CD4-positive, CD25-positive, alpha-beta regulatory T cell (primary cell): ENCODE data around the gene RPL26. TPM values are rescaled to one million over a fixed set of nuclear protein-coding genes. Genes with fewer than 3 reads are reported as not detected.

Experiments used
- ATAC-seq, 2 donors: fragments of 150-1000 bp; cut with Tn5 transposase; one replicate each; pipeline ENCODE4 v1.10.0; 2021; ENCODE audit warnings: low read depth in 2 of 2, moderate number of reproducible peaks in 2 of 2, moderate library complexity in 1 of 2
- DNase-seq, 3 donors: peaks; one replicate each; pipeline versions ENCODE4 v3.0.0 to v3.0.0-alpha.2; 2012 to 2022; ENCODE audit warnings: mixed read lengths in 1 of 3
- H3K27ac ChIP-seq: one replicate; pipeline ENCODE4 v1.7.0; 2013; ENCODE audit warnings: mild to moderate bottlenecking, low read length; ENCODE audit not compliant: insufficient read depth, poor library complexity, severe bottlenecking
- H3K27me3 ChIP-seq: one replicate; pipeline ENCODE4 v1.7.0; 2013; ENCODE audit warnings: low read length; ENCODE audit not compliant: control insufficient read depth, insufficient read depth
- H3K36me3 ChIP-seq: one replicate; pipeline ENCODE4 v1.7.0; 2013; ENCODE audit warnings: mild to moderate bottlenecking, low read length, moderate library complexity; ENCODE audit not compliant: control insufficient read depth, insufficient read depth
- H3K4me1 ChIP-seq: 2 replicates; pipeline ENCODE4 v1.7.0; 2013; ENCODE audit warnings: mild to moderate bottlenecking, low read length; ENCODE audit not compliant: insufficient read depth, control insufficient read depth, poor library complexity, severe bottlenecking
- H3K4me3 ChIP-seq: one replicate; pipeline ENCODE4 v1.7.0; 2013; ENCODE audit warnings: low read depth, mild to moderate bottlenecking, low read length, moderate library complexity
- H3K9me3 ChIP-seq, 2 experiments: 1 replicate in 1 of 2; 2 replicates in 1 of 2; pipeline ENCODE4 v1.7.0; 2013; ENCODE audit warnings: low read length in 2 of 2, mild to moderate bottlenecking in 1 of 2, moderate library complexity in 1 of 2; ENCODE audit not compliant: control insufficient read depth in 2 of 2
- H3K27ac Mint-ChIP-seq, 3 donors: one replicate each; pipeline ENCODE4 v1.8.0; 2020 to 2022; ENCODE audit warnings: mild to moderate bottlenecking in 3 of 3, mixed read lengths in 3 of 3, moderate library complexity in 2 of 3
- H3K27me3 Mint-ChIP-seq: one replicate; pipeline ENCODE4 v1.8.0; 2022; ENCODE audit warnings: mild to moderate bottlenecking, mixed read lengths
- H3K36me3 Mint-ChIP-seq: one replicate; pipeline ENCODE4 v1.8.0; 2020; ENCODE audit warnings: mixed read lengths
- H3K4me1 Mint-ChIP-seq, 4 donors: one replicate each; pipeline ENCODE4 v1.8.0; 2020 to 2022; ENCODE audit warnings: mixed read lengths in 4 of 4, mild to moderate bottlenecking in 1 of 4
- H3K4me3 Mint-ChIP-seq, 4 donors: one replicate each; pipeline ENCODE4 v1.8.0; 2020 to 2022; ENCODE audit warnings: mild to moderate bottlenecking in 4 of 4, mixed read lengths in 4 of 4, moderate library complexity in 3 of 4
- H3K9me3 Mint-ChIP-seq, 7 donors: one replicate each; pipeline ENCODE4 v1.8.0; 2020 to 2022; ENCODE audit warnings: mixed read lengths in 7 of 7, mild to moderate bottlenecking in 3 of 7, moderate library complexity in 2 of 7
- polyA plus RNA-seq, 4 donors: library from polyadenylated mRNA; unstranded; fragments of 300-500 nt; fragmentation: Illumina TruSeq; gene quantifications; one replicate each; pipeline ENCODE4 v1.2.3, GENCODE V29; 2021
- total RNA-seq: library from RNA; stranded (reverse); gene quantifications from one replicate; pipeline ENCODE4 v1.2.3, GENCODE V29; 2022

The RPL26 gene
- total RNA-seq: 2,192 TPM
- polyA plus RNA-seq: 1,000 to 10,000 TPM; 1,483 to 1,963 (median 1,650) TPM

- H3K9me3 ChIP-seq: no peaks in the 10 kb centered on the region
- no peaks in the 10 kb centered on the region for H3K27me3 ChIP-seq
- peaks cover 32% of the 10 kb centered on the region for H3K36me3 ChIP-seq
- H3K4me3 ChIP-seq: peak within 1 kb of the TSS; percentile 91
- H3K27me3 Mint-ChIP-seq: no peaks in the 10 kb centered on the region
- peaks cover 16 to 61% (median 40%) of the 10 kb centered on the region in 4 donors for H3K4me1 Mint-ChIP-seq
- peaks cover 36% of the 10 kb centered on the region for H3K4me1 ChIP-seq
- DNase-seq (peak; percentile 94 to 98 (median 97)), ATAC-seq (peak; percentile 89 to 92)
- H3K9me3 Mint-ChIP-seq: peaks cover 0 to 2% (median 0%) of the 10 kb centered on the region in 7 donors
- peaks cover 26% of the 10 kb centered on the region for H3K36me3 Mint-ChIP-seq
- peak within 1 kb of the TSS; percentile 78 for H3K27ac ChIP-seq
- peak within 1 kb of the TSS; percentile 92 to 96 (median 95) for H3K27ac Mint-ChIP-seq
- H3K4me3 Mint-ChIP-seq: peak within 1 kb of the TSS; percentile 94 to 97 (median 96)
Measured at GRCh38 chr17:8383143-8383822, at the start of gene RPL26. TSS of gene RPL26 (minus strand) at chr17:8383193. CDS start at chr17:8382310, 883 bp downstream.

DNA sequence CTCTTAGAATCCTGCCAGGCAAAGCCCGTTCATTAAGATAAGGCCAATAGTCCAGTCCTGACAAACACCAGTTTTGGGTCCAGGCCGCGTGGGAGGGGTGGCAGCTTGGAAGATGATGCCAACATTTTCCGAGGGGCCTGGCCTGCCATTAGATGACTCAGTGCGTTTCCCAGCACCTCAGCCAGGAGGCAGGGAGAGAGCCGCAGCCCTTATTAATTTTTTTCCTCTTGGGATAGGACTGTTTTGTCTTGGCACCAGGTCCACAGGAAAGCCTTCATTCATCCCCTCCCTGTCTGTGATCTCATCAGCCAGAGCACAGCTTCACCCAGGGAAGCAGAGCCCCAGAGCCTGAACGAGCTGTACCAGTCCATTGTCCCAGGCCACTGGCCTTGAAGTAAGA, 48.0 kb upstream of the RPL26 start:
- no peak overlapping the region for H3K27ac ChIP-seq
- H3K36me3 ChIP-seq: no peaks in the 10 kb centered on the region
- no peaks in the 10 kb centered on the region for H3K36me3 Mint-ChIP-seq
- no peaks in the 10 kb centered on the region for H3K9me3 ChIP-seq
- peaks cover 3 to 8% (median 7%) of the 10 kb centered on the region in 4 donors for H3K4me1 Mint-ChIP-seq
- H3K27me3 ChIP-seq: no peaks in the 10 kb centered on the region
- no peaks in the 10 kb centered on the region for H3K9me3 Mint-ChIP-seq
- ATAC-seq: no peak
- DNase-seq: no peak
- no peak overlapping the region for H3K4me3 Mint-ChIP-seq
- H3K27ac Mint-ChIP-seq: no peak overlapping the region
- peaks cover 11% of the 10 kb centered on the region for H3K27me3 Mint-ChIP-seq
- H3K4me1 ChIP-seq: peaks cover 6% of the 10 kb centered on the region
- no peak overlapping the region for H3K4me3 ChIP-seq

DNA sequence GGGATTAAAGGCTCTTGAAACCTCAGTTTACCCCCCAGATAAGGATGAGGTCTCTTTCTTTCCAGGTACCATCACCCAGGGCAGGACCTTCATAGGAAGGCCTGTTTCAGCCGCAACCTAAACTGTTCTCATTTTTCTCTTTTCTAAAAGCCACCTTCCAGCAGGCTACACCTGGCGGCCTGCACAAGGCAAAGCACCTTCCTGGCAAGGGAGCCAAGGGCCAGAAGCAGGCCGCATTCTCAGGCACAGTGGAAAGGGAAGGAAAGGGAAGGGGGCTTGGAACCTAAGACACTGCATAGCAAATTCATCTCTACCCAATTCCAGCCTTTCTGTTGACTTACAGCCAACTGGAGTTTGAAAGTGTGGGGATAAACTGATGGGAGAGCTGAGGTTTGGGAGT, 43.8 kb upstream of the RPL26 start:
- H3K27me3 ChIP-seq: peaks cover 5% of the 10 kb centered on the region
- peaks cover 29% of the 10 kb centered on the region for H3K27me3 Mint-ChIP-seq
- no peak overlapping the region for H3K4me3 ChIP-seq
- H3K27ac ChIP-seq: no peak overlapping the region
- H3K4me1 Mint-ChIP-seq: no peaks in the 10 kb centered on the region
- H3K4me1 ChIP-seq: no peaks in the 10 kb centered on the region
- no peaks in the 10 kb centered on the region for H3K9me3 ChIP-seq
- no peak for DNase-seq
- no peak for ATAC-seq
- H3K9me3 Mint-ChIP-seq: peaks cover 0 to 2% (median 0%) of the 10 kb centered on the region in 7 donors
- no peaks in the 10 kb centered on the region for H3K36me3 ChIP-seq
- no peak overlapping the region for H3K4me3 Mint-ChIP-seq
- peak overlapping the region in 1 of 3 donors; percentile 66 for H3K27ac Mint-ChIP-seq
- no peaks in the 10 kb centered on the region for H3K36me3 Mint-ChIP-seq

DNA sequence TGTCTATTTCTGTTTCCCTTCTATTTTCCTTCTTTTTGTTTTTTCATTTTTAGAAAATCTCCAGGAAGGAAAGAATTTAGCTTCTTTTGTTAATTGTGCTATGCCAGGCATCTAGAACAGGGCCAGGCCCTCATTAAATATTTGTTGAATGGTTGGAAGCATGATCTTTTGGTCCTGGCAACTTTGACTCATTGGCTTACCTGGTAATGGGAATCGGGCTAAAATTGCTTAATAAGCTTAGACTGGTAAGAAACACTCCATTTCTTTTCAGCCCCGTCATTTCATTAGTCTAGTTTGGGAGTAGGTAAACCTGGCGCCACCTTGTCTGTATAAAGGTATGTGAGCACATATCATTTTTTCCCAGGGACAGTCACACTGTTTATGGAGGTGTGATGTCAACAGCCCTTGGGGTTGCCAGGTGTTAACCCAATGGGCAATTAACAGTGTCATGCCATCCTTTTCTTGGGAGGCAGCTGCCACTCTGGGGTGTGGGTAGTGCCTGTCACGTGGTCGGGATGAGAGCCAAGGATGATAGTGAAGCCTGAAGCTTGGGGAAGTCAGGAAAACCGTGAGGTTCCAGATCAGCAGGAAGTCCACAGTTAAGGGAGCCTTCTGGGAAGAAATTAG, 43.2 kb upstream of the RPL26 start:
- Mint-ChIP-seq H3K27ac (peak overlapping the region in 1 of 3 donors; percentile 66), H3K4me3 (no peak overlapping the region), H3K27me3 (peaks cover 31% of the 10 kb centered on the region), H3K9me3 (peaks cover 0 to 2% (median 0%) of the 10 kb centered on the region in 7 donors), H3K4me1 (no peaks in the 10 kb centered on the region), H3K36me3 (no peaks in the 10 kb centered on the region)
- Histone ChIP-seq H3K27ac (no peak overlapping the region), H3K4me3 (no peak overlapping the region), H3K9me3 (no peaks in the 10 kb centered on the region), H3K36me3 (no peaks in the 10 kb centered on the region), H3K27me3 (peaks cover 5% of the 10 kb centered on the region), H3K4me1 (no peaks in the 10 kb centered on the region)
- ATAC-seq: no peak
- no peak for DNase-seq

DNA sequence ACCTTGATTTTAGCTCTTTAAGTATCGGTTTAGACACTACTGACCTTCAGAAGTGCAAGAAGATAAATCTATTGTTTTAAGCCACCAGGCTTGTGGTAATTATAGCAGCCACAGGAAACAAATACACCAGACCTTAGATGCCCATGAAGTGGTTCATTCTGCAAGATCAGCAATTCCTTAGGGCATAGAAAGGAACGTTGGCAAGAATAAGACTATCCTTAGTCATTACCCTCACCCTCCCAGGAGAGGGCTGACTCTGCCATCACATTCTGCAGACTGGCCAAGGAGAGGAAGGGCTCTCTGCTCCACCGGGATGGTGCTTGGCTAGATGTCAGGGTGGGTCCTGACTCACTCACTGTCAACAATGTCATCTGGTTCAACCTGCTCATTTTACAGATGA, 38.6 kb upstream of the RPL26 start:
- no peak overlapping the region for H3K4me3 ChIP-seq

GRCh38 chr17:8420041-8420934, 37.3 kb upstream of the RPL26 start:
- H3K27ac Mint-ChIP-seq: no peak overlapping the region

More for the DNA sequence above, 38.6 kb upstream of the RPL26 start:
- Histone ChIP-seq H3K27me3 (peaks cover 26% of the 10 kb centered on the region), H3K27ac (no peak overlapping the region), H3K9me3 (no peaks in the 10 kb centered on the region), H3K36me3 (no peaks in the 10 kb centered on the region), H3K4me1 (no peaks in the 10 kb centered on the region)
- ATAC-seq: no peak
- H3K27ac Mint-ChIP-seq: no peak overlapping the region
- H3K9me3 Mint-ChIP-seq: peaks cover 0 to 3% (median 0%) of the 10 kb centered on the region in 7 donors
- H3K27me3 Mint-ChIP-seq: peaks cover 59% of the 10 kb centered on the region
- H3K4me3 Mint-ChIP-seq: no peak overlapping the region
- no peaks in the 10 kb centered on the region for H3K4me1 Mint-ChIP-seq
- DNase-seq: no peak
- H3K36me3 Mint-ChIP-seq: no peaks in the 10 kb centered on the region

GRCh38 chr17:8419305-8419704, 36.3 kb upstream of the RPL26 start:
- Histone ChIP-seq H3K9me3 (no peaks in the 10 kb centered on the region), H3K27me3 (peaks cover 26% of the 10 kb centered on the region), H3K4me3 (no peak overlapping the region), H3K36me3 (no peaks in the 10 kb centered on the region), H3K27ac (no peak overlapping the region), H3K4me1 (no peaks in the 10 kb centered on the region)
- ATAC-seq: no peak
- Mint-ChIP-seq H3K27ac (no peak overlapping the region), H3K4me3 (no peak overlapping the region), H3K9me3 (peaks cover 0 to 3% (median 0%) of the 10 kb centered on the region in 7 donors), H3K36me3 (no peaks in the 10 kb centered on the region), H3K27me3 (peaks cover 63% of the 10 kb centered on the region), H3K4me1 (no peaks in the 10 kb centered on the region)
- DNase-seq: no peak

More at GRCh38 chr17:8420041-8420934, 37.3 kb upstream of the RPL26 start:
- no peaks in the 10 kb centered on the region for H3K9me3 ChIP-seq
- H3K27me3 Mint-ChIP-seq: peaks cover 64% of the 10 kb centered on the region
- ATAC-seq (no peak), DNase-seq (no peak)
- no peak overlapping the region for H3K4me3 Mint-ChIP-seq
- H3K27ac ChIP-seq: no peak overlapping the region
- peaks cover 26% of the 10 kb centered on the region for H3K27me3 ChIP-seq
- no peaks in the 10 kb centered on the region for H3K36me3 ChIP-seq
- no peaks in the 10 kb centered on the region for H3K4me1 Mint-ChIP-seq
- no peak overlapping the region for H3K4me3 ChIP-seq
- peaks cover 0 to 3% (median 0%) of the 10 kb centered on the region in 7 donors for H3K9me3 Mint-ChIP-seq
- no peaks in the 10 kb centered on the region for H3K36me3 Mint-ChIP-seq
- H3K4me1 ChIP-seq: no peaks in the 10 kb centered on the region
